ENCODE measurements around the gene NEURL4.
A peak's percentile ranks its signal among the peaks of the same experiment; 100 is the strongest.

Gene NEURL4

DNA sequence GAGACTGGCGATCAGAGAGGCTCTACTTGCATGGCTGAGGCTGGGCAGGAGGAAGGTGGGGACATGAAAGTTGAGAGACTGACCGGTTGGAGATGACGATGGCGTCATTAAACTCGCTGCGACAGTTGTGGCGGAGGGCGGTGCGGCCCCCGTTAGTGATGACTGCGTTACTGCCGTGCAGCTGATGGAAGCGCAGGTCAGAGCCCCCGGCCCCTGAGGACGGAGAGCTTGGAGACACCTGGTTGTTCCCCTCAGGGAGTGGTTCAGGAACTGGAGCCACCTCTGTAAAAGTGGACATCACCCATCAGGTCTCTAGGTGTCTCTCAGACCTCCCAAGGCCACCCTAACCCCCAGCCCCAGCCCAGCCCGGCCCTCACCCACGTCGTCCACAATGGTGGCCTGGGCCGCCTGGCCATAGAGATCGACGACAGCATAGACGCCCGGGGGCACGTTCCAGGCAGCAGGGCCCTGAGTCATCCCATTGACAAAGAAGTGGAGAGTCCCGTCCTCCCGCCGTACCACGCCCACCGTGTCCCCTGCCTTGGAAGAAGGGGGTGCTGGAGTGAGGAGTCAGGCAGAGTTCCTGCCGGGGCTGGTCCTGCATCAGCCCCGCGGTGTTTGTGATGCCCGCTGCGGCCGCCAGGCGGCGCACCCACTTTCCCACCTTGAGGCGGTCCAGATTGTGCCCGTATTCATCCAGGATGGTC lies 5.3 kb downstream of the NEURL4 start:
- DNase-seq (ENCODE audit: low read depth, low spot score), result peak; percentile 77

DNA sequence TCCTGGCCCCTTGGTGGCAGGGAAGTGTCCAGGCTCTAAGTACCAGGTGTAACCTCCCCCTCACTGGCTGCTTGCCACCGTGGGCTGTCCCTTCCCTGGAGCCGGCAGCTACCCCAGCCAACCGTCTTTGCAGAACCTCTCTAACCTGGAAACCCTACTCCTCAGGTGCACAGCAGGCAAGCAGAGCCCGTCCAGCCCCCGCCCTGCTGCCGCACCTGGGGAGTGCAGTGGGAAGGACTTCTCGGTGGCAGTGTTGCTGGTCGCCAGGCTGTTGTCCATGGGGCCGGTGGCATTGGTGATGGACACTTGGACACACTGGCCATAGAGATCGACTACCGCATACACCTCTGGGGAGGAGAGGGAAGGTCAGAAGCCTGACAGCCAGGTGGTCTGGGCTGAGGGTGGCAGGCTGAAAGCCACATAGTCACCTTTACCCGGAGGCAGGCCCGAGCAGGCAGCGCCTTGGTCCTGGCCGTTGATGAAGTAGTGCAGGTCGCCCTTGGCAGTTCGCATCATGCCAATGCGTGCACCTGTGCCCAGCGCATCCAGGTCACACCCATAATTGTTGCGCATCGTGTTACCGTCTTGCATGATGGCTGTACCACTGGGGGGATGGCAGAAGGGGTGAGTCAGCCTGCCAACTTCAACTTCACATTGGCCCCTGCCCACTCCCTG lies 6.5 kb downstream of the NEURL4 start:
- no peak for DNase-seq (ENCODE audit: low read depth, low spot score)

DNA sequence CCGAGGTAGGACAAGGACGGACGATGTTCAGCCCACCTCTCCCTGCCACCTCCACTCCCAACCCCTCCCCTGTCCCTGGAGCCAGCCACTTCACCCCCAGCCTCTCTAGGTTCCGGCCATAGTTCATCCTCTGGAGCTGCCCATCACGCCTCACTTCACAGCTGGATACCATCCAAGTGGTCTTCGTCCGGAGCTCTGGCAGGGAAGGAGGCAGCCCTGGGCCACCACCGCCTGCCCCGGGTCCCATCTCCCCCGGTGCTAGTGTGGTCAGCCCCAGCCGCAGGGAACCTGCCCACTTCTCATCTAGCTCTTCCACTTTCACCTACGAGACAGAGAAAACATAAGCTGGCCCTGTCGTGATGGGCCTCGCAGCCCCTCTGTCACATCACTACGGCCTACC lies 7.7 kb downstream of the NEURL4 start:
- no peak for DNase-seq (ENCODE audit: low read depth, low spot score)

DNA sequence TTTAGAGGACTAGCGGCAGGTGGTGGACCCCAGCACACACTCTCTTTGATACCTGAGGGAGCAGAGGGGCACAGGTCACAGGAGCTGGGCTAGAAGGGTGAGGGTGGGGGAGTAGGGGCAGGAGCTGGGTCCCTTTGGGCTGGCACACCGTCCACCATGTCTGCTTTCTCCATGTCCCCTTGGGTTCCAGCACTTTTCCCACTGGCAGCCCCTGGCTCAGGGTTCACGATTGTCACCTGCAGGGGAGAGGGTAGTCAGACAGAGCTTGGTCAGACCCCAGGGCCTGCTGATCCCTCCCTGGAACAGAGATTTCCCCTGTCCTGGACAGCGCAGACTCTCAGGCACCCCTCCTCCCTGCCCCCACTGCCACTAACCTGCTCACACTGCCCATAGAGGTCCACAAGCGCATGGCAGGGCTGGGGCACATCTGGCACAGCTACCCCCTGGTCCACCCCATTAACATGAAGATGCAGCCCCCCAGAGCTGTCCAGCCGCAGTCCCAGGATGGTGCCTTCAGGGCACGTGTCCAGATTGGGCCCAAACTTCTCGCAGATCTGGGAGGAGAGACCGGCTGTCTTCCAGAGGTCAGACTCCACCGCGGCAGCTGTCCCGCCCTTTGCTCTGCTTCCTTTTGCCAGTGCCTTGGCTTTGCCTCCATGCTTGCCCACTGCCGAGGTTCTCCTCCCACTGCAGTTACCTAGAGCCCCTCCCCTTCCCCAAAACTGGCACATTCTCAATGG lies 10.8 kb downstream of the NEURL4 start:
- no peak for DNase-seq (ENCODE audit: low read depth, low spot score)

DNA sequence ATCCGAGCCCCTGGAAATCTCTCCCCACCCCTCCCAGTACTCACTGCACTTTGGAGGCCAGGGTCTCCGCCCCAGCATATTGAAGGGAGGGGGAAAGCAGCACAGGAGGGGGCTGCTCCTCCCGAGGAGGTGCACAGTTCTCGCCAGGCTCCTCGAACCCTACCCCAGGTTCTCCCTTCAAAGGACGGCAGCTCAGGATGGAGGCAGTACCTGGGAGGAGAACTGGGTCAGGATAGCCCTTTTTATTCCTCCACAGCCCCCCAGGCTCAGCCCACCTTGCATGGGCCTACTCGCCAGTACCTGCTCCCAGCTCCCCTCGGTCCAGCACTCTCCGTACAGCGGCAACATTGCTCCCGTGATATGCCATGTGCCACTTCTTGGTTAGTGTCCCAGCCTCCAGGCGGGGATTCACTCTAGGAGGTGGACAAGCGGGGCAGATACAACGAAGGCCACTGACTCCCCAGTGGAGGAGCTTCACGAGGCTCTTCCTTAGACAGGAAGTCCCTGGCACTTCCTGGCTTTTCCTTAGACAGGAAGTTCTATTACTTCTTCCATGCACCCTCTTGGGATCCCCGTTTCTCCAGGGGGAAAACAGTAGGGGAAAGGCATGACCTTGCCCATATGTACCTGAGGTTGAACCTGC lies 11.9 kb downstream of the NEURL4 start:
- no peak for DNase-seq (ENCODE audit: low read depth, low spot score)

DNA sequence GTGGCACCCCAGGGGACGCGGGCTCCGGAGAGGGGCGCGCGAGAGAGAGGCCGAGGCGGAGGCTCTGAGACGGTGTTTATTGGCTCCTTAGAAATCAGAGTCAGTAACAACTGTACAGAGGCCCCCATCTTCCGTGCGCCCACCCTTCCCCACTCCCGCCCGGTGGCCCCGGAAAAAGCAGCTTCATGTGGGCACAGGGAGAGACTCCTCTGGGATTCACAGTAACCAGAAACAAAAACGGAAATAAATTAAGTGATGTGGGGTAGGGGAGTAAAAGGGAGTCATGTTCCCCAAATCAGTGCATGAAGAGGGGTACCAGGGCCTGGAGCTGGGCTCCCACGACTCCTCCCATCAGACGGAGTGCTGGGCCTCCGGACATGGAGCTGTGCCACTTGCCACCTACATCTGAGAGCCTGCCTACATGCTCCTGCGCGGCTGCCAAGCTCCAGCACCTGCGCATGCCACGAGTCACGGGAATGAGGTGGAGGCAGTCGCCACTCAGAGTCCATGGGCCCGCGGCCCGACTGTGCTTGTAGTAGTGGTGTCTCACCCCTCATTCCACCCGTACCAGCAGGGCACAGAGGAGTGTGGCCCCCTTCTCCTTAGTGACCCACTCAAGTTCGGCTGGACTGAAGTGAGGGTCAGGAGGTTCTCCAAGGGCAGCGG lies 13.4 kb downstream of the NEURL4 start:
- DNase-seq (ENCODE audit: low read depth, low spot score), result no peak

DNA sequence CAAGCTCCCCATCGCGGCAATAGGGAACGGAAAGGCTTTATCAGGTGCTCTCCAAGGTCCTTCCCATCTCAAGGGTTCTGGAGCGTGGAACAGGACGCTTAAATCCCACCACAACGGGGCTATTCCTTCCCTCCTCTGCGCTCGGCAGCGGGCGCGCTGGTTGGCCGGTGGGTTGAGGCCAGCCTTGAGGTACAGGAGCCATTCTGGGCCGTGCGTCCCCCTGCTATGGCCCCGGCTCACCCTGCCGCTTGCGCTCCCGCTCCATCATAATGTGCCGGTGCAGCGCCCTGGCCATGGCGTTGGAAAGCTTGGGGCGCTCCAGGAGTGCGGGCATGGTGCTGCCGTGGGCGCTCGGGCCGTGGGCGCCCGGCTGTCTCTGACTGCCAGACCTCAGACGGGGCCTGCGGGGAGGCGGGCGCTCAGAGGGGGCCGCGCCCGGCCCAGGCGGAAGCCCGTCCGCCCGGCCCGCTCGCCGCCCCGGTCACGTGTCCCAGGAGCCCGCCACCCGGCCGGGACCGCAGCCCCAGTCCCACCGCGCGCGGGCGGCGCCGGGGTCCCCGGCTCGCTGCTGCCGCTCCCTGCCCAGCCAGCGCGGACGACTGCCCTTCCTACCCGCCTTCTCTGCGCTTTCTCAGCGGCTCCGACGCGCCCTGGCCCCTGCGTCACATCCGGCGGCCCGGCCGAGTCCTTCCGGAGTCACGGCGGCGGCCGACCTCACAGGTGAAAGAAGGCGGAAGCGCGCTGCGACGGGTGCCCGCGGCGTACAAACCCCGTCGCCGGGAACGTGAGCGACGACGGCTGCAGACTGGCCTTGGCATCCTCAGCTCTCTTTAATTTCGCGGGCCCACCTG lies 14.2 kb downstream of the NEURL4 start, which contains the start of gene GPS2:
GPS2 (minus strand) TSS at position 642 of the 851 bp plus-strand sequence; CDS start at position 334, 308 bp downstream.
- peak; percentile 94 for DNase-seq (ENCODE audit: low read depth, low spot score)

DNA sequence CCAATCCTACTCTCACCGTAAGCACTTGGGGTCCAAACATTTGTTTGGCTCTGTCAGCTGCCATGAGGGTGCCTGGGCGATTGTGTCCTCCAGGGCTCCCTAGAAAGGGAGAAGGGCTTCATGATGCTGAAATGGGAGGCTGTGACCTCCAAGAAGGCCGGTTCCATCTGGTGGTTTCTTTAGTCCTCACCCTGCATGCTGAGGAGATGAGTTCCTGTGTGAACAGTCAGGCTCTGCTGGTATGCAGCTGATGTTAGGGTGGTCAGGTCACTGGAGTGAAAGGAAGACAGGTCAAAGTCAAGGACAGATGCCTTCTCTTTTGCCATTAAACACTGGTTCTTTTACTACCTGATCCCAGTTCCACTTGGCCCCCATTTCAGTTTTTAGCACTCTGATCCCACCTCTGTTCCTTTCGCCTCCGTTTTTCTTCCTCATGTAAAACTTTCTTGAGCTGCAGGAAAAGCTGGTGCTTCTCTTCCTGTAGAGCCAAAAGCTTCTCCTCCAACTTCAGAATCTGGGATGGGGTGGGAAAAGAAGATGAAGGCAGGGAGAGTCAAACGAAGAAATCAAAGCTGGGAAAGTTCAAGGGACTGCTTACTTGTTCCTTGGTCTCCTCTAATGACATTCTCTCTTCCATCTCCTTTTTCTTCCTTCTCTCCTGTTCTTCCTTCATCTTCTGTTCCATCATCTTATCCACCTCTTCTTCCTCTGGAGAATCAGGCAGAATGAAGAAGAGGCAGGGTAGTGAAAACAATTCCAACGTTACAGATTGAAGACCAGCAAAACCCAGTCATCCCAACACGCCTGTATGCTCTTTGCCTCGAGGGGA lies 15.0 kb downstream of the NEURL4 start:
- no peak for DNase-seq (ENCODE audit: low read depth, low spot score)

DNA sequence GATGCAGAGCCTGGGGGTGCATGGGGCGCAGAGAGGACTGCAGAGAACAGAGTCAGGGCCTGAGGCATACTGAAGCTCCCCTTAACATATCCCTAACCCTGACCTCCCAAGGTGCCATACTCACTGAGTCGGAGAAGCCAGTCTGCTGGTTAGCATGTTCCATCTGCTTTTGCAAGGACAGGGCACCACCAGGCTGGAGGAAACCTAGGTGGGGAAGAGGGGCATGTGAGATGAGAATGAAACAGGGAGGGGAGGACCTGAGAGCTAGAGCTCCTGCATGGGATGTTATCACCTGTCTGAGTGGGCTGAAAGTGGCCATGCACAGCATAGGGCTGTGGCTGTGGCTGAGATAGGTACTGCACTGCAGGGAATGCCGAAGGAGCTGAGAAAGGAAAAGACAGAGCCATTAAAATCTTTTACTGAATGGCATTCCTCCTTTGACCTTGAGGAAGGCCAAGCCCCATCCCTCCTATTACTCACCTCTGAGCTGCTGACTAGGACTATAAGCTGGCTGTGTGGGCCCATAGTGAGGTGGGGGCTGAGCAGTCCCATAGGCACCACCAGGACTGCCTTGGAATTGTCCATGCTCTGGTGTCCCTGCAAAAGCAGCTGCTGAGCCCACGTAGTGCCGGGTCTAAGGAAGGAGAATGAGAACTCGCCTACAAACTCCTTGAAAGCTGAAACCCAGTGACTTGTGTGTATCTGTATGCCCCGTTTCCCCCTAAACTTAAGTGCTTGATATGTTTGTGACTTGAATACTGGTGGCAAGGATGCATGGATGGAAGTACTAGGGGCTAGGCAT lies 15.8 kb downstream of the NEURL4 start:
- no peak for DNase-seq (ENCODE audit: low read depth, low spot score)

DNA sequence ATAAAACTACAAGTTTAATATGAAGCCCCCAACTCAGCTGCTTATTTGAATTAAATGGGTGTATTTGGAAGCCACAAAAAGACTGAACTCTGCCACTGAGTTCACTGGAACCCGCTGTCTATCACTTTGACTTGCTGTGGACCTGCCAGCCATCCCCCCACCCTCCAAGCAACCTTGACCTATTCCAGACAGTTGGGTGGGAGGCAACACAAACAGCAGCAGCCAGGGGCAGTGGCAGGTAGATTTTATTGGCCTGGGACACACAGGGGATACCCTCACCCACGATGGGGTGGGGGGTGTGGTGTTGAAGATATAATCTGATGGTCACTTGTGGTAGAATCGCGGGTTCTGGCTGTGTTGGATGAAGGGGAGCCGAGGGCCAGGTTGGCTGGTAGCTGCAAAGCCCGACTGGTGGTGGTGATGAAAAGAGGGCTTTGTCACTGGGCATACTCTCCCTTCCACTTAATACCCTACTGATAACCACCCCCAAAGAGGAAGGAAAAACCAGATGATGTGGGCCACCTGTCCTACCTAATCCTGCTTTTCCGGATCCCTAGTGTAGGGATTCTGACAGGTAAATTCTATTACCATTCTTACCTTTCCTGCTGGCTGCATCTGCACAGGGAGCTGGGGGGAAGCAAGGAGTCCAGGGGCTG lies 16.6 kb downstream of the NEURL4 start:
- DNase-seq (ENCODE audit: low read depth, low spot score), result no peak

DNA sequence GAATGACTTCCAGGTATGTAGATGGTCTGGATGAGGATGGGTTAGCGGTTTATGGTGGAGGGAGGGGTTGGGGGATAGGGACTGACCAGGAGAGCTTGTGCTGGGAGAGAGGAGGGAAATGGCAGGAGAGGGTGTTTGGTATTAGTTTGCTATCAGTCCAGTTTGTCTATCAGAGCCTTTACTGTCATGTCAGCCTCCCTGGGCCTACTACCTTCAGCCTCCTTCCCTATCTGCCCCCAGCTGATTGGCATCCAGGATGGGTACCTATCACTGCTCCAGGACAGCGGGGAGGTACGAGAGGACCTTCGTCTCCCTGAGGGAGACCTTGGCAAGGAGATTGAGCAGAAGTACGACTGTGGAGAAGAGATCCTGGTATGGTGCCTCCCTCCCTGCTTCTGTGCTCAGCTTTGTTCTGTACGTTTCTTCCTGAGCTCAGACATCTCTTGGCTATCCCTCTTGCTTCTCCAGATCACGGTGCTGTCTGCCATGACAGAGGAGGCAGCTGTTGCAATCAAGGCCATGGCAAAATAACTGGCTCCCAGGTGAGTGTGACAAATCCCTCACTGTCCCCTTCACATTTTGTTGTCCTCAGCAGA lies 17.9 kb downstream of the NEURL4 start:
- no peak for DNase-seq (ENCODE audit: low read depth, low spot score)

DNA sequence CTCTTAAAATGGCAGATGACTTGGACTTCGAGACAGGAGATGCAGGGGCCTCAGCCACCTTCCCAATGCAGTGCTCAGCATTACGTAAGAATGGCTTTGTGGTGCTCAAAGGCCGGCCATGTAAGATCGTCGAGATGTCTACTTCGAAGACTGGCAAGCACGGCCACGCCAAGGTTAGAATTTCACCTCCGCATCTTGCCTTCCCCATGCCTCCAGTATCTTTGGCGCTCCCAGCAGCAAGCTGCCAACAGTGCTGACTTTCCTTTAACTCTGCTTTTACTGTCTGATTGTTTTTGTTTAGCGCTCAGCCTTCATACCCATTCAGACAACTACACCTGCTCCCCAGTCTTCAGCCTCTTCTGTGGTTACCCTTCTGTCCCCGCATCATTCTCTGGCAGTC lies 19.5 kb downstream of the NEURL4 start:
- no peak for DNase-seq (ENCODE audit: low read depth, low spot score)

DNA sequence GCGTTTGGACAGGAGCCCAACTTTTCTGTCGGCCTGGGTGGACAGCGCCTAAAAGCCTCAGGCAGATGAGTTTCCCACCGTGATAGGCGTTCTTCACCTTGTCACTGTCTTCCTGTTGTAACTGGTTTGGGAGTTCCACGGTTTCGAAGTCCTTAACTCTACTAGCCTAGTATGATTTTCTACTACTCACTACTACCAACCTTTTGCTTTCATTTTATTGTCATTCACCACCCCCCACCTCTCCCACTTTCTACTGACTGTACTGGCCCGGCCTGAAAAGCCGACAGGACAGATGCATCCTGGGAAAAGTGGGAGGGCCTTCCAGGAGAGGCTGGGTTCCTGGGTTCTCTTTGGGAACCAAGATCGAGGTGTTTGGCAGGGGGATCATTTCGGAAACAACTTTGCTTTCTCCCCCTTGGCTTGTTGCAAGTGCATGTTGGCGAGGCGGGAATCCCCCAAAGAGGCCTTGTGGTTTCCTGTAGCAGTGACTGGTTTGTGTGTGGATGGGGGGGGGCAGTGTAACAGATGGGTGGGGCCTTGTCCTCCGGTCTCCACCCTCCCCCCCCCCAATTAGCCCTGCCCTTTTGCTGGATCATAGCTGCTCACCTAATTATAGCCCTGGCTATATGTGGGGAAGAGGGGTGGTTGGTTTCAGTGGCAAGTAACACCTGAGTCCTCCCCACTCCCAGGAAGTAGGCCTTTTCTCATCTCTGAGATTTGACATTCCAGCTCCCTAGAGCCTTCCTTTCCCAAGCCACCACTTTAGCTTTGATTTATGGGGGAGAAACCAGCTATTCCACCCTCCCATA lies 20.3 kb downstream of the NEURL4 start:
- peak; percentile 90 for DNase-seq (ENCODE audit: low read depth, low spot score)

DNA sequence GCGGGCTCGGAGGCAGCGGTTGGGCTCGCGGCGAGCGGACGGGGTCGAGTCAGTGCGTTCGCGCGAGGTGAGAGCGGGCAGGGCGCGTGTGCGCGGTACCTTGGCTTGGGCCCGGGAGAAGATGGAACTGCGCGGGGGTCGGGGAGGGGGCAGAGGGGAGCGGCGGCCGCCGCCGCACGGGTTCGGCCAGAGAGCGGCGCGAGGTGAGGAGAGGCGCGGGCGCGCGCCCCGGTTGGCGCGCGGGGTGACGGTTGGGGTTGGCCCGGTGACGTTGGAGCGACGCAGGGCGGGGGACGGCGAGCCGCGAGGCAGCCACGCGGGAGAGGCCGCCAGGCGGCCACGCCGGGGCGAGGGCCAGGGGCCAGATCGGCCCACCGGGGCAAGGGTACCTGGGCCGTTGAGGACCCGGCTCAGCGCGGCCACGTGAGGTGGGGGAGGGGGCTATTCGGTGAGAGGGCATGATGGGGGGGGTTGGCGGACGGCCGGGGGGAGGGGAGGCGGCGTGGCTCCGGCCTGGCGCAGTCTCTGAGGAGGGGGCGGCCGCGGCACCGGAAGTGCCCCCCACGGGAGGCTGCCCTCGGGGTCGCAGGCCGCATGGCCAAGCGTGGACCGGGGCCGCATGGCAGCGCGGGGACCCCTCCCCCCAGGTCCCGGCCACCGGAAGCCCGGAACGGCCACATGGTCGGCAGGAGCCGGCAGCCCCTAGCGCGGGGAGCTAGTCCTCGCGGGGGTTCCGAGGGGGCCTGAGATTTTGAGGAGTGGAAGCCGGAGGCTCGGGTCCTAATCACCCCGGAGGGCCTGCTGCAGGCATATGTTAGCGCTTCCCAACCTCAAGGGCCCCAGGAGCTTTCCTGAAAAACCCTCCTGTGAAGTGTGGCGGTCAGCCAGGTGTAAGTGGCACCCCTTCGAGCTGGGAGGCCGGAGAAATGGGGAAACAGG lies 21.2 kb downstream of the NEURL4 start:
- peak; percentile 63 for DNase-seq (ENCODE audit: low read depth, low spot score)

DNA sequence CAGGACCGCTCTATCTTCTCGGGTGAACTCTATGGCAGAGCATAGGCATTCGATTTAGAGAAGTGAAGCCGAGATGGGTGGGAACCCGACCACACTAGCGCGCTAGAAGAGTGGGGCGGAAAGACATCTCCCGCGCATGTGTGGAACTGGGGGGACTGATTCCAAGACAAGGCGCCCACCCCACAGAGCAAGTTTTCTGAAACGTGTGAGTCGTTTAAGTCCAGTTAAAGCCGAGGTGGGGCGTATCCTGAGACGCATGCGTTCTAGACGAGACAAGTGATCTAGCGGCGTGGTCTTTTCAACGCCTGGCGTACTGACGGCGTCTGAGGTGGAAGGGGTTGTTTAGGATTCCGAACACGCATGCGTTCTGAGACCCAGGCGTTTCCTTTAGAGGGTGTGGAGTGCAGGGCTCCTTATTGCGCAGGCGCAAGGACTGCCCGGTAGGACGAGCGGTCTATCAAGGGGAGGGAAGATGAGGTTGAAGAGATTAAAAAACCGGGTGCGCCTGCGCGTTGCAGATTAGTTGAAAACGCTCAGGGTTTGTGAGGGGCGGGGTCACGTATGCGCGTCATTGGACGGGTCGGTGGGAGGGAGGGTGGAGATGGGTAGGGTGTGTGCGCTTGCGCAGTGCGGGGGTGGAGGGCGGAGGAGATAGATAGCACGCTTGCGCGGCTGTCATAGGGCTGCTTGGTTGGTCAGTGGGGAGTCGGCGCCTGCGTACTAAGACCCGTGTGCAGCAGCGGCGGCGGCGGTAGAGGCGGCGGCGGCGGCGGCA lies 22.0 kb downstream of the NEURL4 start, which contains the start of gene EIF5A:
EIF5A (plus strand) TSS at position 718 of the 775 bp plus-strand sequence. CDS start 2,008 bp downstream, outside the sequence.
- DNase-seq (ENCODE audit: low read depth, low spot score), result peak; percentile 100

Measured in astrocyte of the hippocampus (primary cell).